ENCODE data around the gene PNMA8A. TPM values are rescaled to one million over a fixed set of nuclear protein-coding genes. Genes with fewer than 3 reads are reported as not detected.

The PNMA8A gene
- total RNA-seq, 1 experiment from 2014 or later = not detected

DNA sequence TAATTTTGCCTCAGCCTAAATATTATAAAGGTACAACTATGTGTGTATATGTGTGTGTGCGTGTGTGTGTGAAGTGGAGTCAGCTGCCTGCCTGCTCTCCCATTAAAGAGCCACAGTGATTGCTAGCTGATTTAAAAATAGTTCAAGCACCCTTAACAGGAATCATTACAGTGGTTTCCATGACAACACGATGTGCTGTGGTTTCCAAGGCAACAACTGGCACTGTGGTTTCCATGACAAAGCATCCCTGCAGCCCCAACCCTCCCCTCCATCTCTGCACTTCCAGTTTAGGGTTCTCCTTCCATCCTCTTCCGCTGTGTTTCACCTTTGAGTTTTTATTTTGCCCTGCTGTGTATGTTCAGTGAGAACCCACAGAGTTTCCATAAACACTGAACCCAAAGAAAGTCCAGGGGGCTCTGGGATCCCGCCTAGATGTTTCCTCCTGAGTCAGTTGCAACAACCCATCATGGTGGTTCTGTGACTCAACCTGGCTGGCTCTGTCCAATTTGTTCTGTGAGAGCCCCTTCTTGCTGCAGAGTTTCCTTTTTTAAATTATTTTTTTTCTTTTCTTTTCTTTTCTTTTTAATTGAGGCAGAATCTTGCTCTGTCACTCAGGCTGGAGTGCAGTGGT, 7.1 kb upstream of the PNMA8A start:
- H3K79me2 ChIP-seq (ENCODE audit: insufficient read depth, low read length) = no peaks in the 10 kb centered on the region
- ChIA-PET CTCF (no interaction called here), POLR2A (no interaction called here), RAD21 (ENCODE audit: low non-redundant PET in 1 of 2, low total read pairs in 2 of 2, uncharacterized antibody in 2 of 2, unreplicated experiment in 2 of 2) (interaction anchor here in 1 of 2 experiments (0.6 kb wide), 1 partner anchor 27 kb away, joined by 4 read pairs; no protein-coding TSS in a partner anchor)
- H2AFZ ChIP-seq (ENCODE audit: low read depth, low read length, poor library complexity, severe bottlenecking) = no peak overlapping the region
- no TSS peak for BruUV-seq (replicated peaks)
- H3K27me3 ChIP-seq (ENCODE audit: insufficient read depth, low read length) = no peaks in the 10 kb centered on the region; the same call in 1 of the 2 replicates
- no peak overlapping the region for H3K4me3 ChIP-seq (replicated peaks in 1 of 2; ENCODE audit: low read depth in 1 of 2, low read length in 2 of 2)
- no peaks in the 10 kb centered on the region for H3K9me2 ChIP-seq (ENCODE audit: insufficient read depth)
- no peaks in the 10 kb centered on the region for H3K4me1 ChIP-seq (ENCODE audit: control insufficient read depth in 1 of 2, insufficient read depth in 2 of 2, low read length in 2 of 2)
- H4K20me1 ChIP-seq (ENCODE audit: insufficient read depth) = no peaks in the 10 kb centered on the region
- TF ChIP-seq POLR2A (IDR thresholded peaks at IDR 0.05; ENCODE audit: borderline replicate concordance, extremely low read depth, insufficient read depth, insufficient read length) (no peak), RAD21 (IDR thresholded peaks at IDR 0.05; ENCODE audit: low read depth) (no peak)
- no peak overlapping the region for H3K4me2 ChIP-seq (ENCODE audit: low read length)
- DNase-seq (ENCODE audit: low read depth, low spot score) (no peak), ATAC-seq (no peak)
- intact Hi-C loops (cut with micrococcal nuclease) = no loop called here
- H3K9ac ChIP-seq (ENCODE audit: low read length) = no peak overlapping the region
- no peaks in the 10 kb centered on the region for H3K36me3 ChIP-seq (ENCODE audit: control insufficient read depth in 1 of 2, insufficient read depth in 2 of 2, low read length in 2 of 2)
- no peak overlapping the region for H3K27ac ChIP-seq (ENCODE audit: low read depth, low read length)
- H3K9me3 ChIP-seq (ENCODE audit: control insufficient read depth in 1 of 2, insufficient read depth in 1 of 2, low read depth in 1 of 2, low read length in 2 of 2) = no peaks in the 10 kb centered on the region

- H3K27me3 ChIP-seq (ENCODE audit: insufficient read depth, low read length) = no peaks in the 10 kb centered on the region
- no peaks in the 10 kb centered on the region for H3K36me3 ChIP-seq (ENCODE audit: control insufficient read depth in 1 of 2, insufficient read depth in 2 of 2, low read length in 2 of 2)
- H3K9me2 ChIP-seq (ENCODE audit: insufficient read depth) = no peaks in the 10 kb centered on the region
- no peaks in the 10 kb centered on the region for H3K9me3 ChIP-seq (ENCODE audit: control insufficient read depth in 1 of 2, insufficient read depth in 1 of 2, low read depth in 1 of 2, low read length in 2 of 2)
- BruUV-seq (replicated peaks) = no TSS peak
- no peak overlapping the region for H3K4me3 ChIP-seq (replicated peaks in 1 of 2; ENCODE audit: low read depth in 1 of 2, low read length in 2 of 2)
- no peak overlapping the region for H3K27ac ChIP-seq (ENCODE audit: low read depth, low read length)
- ChIA-PET RAD21 (ENCODE audit: low non-redundant PET in 1 of 2, low total read pairs in 2 of 2, uncharacterized antibody in 2 of 2, unreplicated experiment in 2 of 2) (no interaction called here), CTCF (no interaction called here), POLR2A (no interaction called here)
- H2AFZ ChIP-seq (ENCODE audit: low read depth, low read length, poor library complexity, severe bottlenecking) = no peak overlapping the region
- H3K4me2 ChIP-seq (ENCODE audit: low read length) = no peak overlapping the region
- DNase-seq (ENCODE audit: low read depth, low spot score) (no peak), ATAC-seq (no peak)
- H4K20me1 ChIP-seq (ENCODE audit: insufficient read depth) = no peaks in the 10 kb centered on the region
- no peaks in the 10 kb centered on the region for H3K79me2 ChIP-seq (ENCODE audit: insufficient read depth, low read length)
- no peak overlapping the region for H3K9ac ChIP-seq (ENCODE audit: low read length)
- no peak for TF ChIP-seq POLR2AphosphoS5 (IDR thresholded peaks at IDR 0.05; ENCODE audit: low read depth, low read length)
- H3K4me1 ChIP-seq (ENCODE audit: control insufficient read depth in 1 of 2, insufficient read depth in 2 of 2, low read length in 2 of 2) = no peaks in the 10 kb centered on the region
- intact Hi-C loops (cut with micrococcal nuclease) = no loop called here
These were observed 4.6 kb upstream of the PNMA8A start for GRCh38 chr19:46475986-46476385.
